ENCODE results near the gene PHF24.

DNA sequence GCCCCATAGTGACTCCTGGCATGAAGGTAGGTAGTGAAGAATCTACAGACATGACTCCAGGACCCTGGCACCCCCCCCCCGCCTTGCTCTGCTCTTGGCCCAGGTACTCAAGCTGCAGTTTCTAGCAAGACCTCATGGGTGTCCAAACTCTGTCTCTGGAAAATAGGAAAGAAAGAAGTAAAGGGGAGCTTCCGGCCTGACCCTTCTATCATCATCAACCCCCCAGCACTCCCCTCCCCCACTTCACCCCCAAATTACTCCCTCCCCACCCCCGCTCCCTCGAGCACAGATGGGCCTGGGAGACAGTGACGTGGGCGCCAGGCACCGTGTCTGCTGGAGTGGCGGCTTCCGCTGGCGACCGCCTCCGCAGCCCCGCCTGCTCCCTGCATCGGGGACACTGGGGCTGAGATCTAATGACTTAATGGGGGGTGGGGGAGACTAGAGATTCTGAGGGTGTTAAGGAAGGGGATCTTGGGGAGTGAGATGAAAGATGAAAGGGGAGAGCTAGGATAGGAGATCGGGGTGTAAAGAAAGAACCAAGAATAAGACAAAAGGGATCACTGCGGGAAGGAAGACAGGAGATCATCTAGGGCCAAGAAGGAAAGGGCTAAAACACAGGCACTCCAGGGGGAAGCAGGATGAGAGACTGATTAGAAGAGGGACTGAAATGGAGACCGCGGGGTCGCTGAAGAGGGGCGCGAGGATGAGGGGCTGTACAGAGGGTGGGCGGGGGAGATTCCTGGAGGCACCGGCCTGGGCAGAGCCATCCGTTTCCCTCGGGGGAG is 30.3 kb downstream of the PHF24 start:
- TF ChIP-seq, protein P1, sequence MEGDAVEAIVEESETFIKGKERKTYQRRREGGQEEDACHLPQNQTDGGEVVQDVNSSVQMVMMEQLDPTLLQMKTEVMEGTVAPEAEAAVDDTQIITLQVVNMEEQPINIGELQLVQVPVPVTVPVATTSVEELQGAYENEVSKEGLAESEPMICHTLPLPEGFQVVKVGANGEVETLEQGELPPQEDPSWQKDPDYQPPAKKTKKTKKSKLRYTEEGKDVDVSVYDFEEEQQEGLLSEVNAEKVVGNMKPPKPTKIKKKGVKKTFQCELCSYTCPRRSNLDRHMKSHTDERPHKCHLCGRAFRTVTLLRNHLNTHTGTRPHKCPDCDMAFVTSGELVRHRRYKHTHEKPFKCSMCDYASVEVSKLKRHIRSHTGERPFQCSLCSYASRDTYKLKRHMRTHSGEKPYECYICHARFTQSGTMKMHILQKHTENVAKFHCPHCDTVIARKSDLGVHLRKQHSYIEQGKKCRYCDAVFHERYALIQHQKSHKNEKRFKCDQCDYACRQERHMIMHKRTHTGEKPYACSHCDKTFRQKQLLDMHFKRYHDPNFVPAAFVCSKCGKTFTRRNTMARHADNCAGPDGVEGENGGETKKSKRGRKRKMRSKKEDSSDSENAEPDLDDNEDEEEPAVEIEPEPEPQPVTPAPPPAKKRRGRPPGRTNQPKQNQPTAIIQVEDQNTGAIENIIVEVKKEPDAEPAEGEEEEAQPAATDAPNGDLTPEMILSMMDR (IDR thresholded peaks at IDR 0.05): no peak
- TF ChIP-seq POLR2A (IDR thresholded peaks at IDR 0.05): no peak
